ENCODE data around the gene GRHPR. TPM values are rescaled to one million over a fixed set of nuclear protein-coding genes. Genes with fewer than 3 reads are reported as not detected.

The GRHPR gene
- polyA plus RNA-seq, 1 of the 3 experiments (the other 2 are of a cell fraction) = 206 TPM

- Histone ChIP-seq H3K9ac (peak within 1 kb of the TSS; percentile 96), H3K79me2 (ENCODE audit: insufficient read depth) (peaks cover 43% of the 10 kb centered on the region), H3K4me2 (peak within 1 kb of the TSS; percentile 89), H3K4me1 (ENCODE audit: control insufficient read depth in 1 of 2, insufficient read depth in 2 of 2, low read depth in 1 of 2, low read length in 1 of 2) (peaks cover 6 to 22% of the 10 kb centered on the region in 2 experiments; a peak in 3 of 4 replicates), H3F3A (replicated peaks; ENCODE audit: insufficient read depth) (peaks cover 24% of the 10 kb centered on the region), H3K9me3 (no peaks in the 10 kb centered on the region), H3K27ac (ENCODE audit: low read depth in 2 of 2, low read length in 1 of 2) (peak within 1 kb of the TSS; percentile 97 to 98), H3K4me3 (ENCODE audit: low read depth in 2 of 2, low read length in 1 of 2) (peak within 1 kb of the TSS; percentile 78 to 84), H4K20me1 (ENCODE audit: insufficient read depth) (peaks cover 36% of the 10 kb centered on the region), H3K36me3 (replicated peaks in 1 of 2; ENCODE audit: control insufficient read depth in 1 of 2, insufficient read depth in 2 of 2, low read length in 1 of 2) (peaks cover 0 to 3% of the 10 kb centered on the region in 2 experiments), H3K9me2 (no peaks in the 10 kb centered on the region), H2AFZ (ENCODE audit: low read depth) (peak within 1 kb of the TSS; percentile 91), H3K27me3 (ENCODE audit: insufficient read depth) (no peaks in the 10 kb centered on the region)
- WGBS (ENCODE audit: low lambda C conversion rate) = 1% methylated on average over 30 of the region's 52 CpGs
- DNase-seq = peak; percentile 95
- POLR2A ChIA-PET = interaction anchor here (0.8 to 1.1 kb wide), 5 partner anchors 30 to 320 kb away, joined by 3 read pairs; partner anchors contain the start of genes EXOSC3 and FBXO10
- CTCF ChIA-PET = interaction anchor here (0.8 to 1.3 kb wide), 3 partner anchors 15 to 84 kb away, joined by 3 to 8 read pairs (median 4); no protein-coding TSS in a partner anchor
- TF ChIP-seq ELF1 (IDR thresholded peaks at IDR 0.05) (peak; percentile 46), NRF1 (IDR thresholded peaks at IDR 0.05; ENCODE audit: low read depth, low read length) (no peak), MXI1 (IDR thresholded peaks at IDR 0.05; ENCODE audit: low read depth, low read length) (peak; percentile 89), RFX5 (IDR thresholded peaks at IDR 0.05; ENCODE audit: low read length) (peak; percentile 86), SMC3 (IDR thresholded peaks at IDR 0.05; ENCODE audit: low read depth, low read length) (no peak), TCF12 (IDR thresholded peaks at IDR 0.05) (no peak), TEAD4 (IDR thresholded peaks at IDR 0.05; ENCODE audit: borderline replicate concordance, insufficient read depth) (no peak), GABPA (IDR thresholded peaks at IDR 0.05; ENCODE audit: low read depth) (peak; percentile 80), EP300 (IDR thresholded peaks at IDR 0.05; ENCODE audit: borderline replicate concordance in 1 of 2, low read depth in 1 of 2, low read length in 1 of 2) (0 out of 4 replicates have a peak, but pooled peaks of 1 of the 2 experiments have one; percentile 8), RCOR1 (IDR thresholded peaks at IDR 0.05; ENCODE audit: low read length) (no peak), SIN3A (IDR thresholded peaks at IDR 0.05; ENCODE audit: borderline replicate concordance, low read depth, low read length) (peak; percentile 58; the same call in 1 of the 2 replicates), GATA2 (CRISPR knock-in tag; IDR thresholded peaks at IDR 0.05) (no peak), IRF3 (IDR thresholded peaks at IDR 0.05; ENCODE audit: low read depth, low read length) (peak; percentile 83), TAF1 (IDR thresholded peaks at IDR 0.05; ENCODE audit: borderline replicate concordance, low read depth, low read length) (peak; percentile 83), YY1 (IDR thresholded peaks at IDR 0.05; ENCODE audit: low read depth) (0 out of 2 replicates have a peak, but pooled peaks have one; percentile 16), JUND (IDR thresholded peaks at IDR 0.05) (no peak; the same call in 1 of the 2 replicates), CHD2 (IDR thresholded peaks at IDR 0.05; ENCODE audit: low read length, partially characterized antibody) (peak; percentile 89), FOXJ3 (CRISPR knock-in tag; IDR thresholded peaks at IDR 0.05) (no peak), RXRA (IDR thresholded peaks at IDR 0.05; ENCODE audit: borderline replicate concordance, low read depth) (no peak), POLR2AphosphoS5 (IDR thresholded peaks at IDR 0.05; ENCODE audit: low read depth, low read length) (peak; percentile 96), NFIC (IDR thresholded peaks at IDR 0.05; ENCODE audit: borderline replicate concordance) (no peak)
- TF ChIP-seq, protein P1, sequence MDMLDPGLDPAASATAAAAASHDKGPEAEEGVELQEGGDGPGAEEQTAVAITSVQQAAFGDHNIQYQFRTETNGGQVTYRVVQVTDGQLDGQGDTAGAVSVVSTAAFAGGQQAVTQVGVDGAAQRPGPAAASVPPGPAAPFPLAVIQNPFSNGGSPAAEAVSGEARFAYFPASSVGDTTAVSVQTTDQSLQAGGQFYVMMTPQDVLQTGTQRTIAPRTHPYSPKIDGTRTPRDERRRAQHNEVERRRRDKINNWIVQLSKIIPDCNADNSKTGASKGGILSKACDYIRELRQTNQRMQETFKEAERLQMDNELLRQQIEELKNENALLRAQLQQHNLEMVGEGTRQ (IDR thresholded peaks at IDR 0.05; ENCODE audit: borderline replicate concordance, low read depth, low read length) = no peak
- TF ChIP-seq, protein P2, sequence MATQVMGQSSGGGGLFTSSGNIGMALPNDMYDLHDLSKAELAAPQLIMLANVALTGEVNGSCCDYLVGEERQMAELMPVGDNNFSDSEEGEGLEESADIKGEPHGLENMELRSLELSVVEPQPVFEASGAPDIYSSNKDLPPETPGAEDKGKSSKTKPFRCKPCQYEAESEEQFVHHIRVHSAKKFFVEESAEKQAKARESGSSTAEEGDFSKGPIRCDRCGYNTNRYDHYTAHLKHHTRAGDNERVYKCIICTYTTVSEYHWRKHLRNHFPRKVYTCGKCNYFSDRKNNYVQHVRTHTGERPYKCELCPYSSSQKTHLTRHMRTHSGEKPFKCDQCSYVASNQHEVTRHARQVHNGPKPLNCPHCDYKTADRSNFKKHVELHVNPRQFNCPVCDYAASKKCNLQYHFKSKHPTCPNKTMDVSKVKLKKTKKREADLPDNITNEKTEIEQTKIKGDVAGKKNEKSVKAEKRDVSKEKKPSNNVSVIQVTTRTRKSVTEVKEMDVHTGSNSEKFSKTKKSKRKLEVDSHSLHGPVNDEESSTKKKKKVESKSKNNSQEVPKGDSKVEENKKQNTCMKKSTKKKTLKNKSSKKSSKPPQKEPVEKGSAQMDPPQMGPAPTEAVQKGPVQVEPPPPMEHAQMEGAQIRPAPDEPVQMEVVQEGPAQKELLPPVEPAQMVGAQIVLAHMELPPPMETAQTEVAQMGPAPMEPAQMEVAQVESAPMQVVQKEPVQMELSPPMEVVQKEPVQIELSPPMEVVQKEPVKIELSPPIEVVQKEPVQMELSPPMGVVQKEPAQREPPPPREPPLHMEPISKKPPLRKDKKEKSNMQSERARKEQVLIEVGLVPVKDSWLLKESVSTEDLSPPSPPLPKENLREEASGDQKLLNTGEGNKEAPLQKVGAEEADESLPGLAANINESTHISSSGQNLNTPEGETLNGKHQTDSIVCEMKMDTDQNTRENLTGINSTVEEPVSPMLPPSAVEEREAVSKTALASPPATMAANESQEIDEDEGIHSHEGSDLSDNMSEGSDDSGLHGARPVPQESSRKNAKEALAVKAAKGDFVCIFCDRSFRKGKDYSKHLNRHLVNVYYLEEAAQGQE (IDR thresholded peaks at IDR 0.05; ENCODE audit: low read depth, low read length) = 0 out of 2 replicates have a peak, but pooled peaks have one; percentile 24
- TF ChIP-seq, protein P3, sequence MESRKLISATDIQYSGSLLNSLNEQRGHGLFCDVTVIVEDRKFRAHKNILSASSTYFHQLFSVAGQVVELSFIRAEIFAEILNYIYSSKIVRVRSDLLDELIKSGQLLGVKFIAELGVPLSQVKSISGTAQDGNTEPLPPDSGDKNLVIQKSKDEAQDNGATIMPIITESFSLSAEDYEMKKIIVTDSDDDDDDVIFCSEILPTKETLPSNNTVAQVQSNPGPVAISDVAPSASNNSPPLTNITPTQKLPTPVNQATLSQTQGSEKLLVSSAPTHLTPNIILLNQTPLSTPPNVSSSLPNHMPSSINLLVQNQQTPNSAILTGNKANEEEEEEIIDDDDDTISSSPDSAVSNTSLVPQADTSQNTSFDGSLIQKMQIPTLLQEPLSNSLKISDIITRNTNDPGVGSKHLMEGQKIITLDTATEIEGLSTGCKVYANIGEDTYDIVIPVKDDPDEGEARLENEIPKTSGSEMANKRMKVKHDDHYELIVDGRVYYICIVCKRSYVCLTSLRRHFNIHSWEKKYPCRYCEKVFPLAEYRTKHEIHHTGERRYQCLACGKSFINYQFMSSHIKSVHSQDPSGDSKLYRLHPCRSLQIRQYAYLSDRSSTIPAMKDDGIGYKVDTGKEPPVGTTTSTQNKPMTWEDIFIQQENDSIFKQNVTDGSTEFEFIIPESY (IDR thresholded peaks at IDR 0.05; ENCODE audit: borderline replicate concordance, low read depth) = no peak
- TF ChIP-seq, protein P4, sequence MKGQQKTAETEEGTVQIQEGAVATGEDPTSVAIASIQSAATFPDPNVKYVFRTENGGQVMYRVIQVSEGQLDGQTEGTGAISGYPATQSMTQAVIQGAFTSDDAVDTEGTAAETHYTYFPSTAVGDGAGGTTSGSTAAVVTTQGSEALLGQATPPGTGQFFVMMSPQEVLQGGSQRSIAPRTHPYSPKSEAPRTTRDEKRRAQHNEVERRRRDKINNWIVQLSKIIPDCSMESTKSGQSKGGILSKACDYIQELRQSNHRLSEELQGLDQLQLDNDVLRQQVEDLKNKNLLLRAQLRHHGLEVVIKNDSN (IDR thresholded peaks at IDR 0.05; ENCODE audit: borderline replicate concordance, low read depth) = no peak; the same call in 1 of the 2 replicates
These were observed 42.9 kb downstream of the GRHPR start, which contains the start of gene ZBTB5 for GRCh38 chr9:37465249-37466036. TSS of gene ZBTB5 (minus strand) at chr9:37465450. CDS start at chr9:37442551, 22,899 bp downstream.

Data from SK-N-SH (cell line).